ENCODE results near the gene SLC4A3. TPM values are rescaled to one million over a fixed set of nuclear protein-coding genes. Genes with fewer than 3 reads are reported as not detected.

SLC4A3 gene
- total RNA-seq, 6 experiments from 2014 or later = 0.14 to 0.42 (median 0.27) TPM; not detected in 1

DNA sequence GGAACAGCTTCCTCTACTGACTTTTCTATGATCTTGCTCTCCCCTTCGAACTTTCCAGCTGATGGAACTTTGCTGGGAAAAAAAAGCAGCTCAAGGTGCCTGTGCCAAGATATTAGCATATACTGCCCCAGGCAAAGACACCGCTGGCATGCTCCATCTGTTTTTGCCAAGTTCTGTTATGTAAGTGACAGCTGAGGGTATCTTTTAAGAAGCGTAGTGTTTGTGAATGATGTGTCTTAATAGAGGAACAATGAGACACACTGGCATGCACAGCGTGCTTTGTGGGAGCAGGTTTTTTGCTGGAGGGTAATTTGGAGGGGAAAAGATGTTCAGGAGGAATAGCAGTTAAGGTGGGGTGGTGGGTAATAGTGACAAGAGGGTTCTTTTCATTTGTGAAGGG is 47.8 kb downstream of the SLC4A3 start:
- intact Hi-C loops (cut with DNase I) = no loop called here
- 73% methylated on average over 4 of the region's 4 CpGs for WGBS (ENCODE audit: insufficient coverage, low coverage, low lambda C conversion rate, missing lambda C conversion rate)

DNA sequence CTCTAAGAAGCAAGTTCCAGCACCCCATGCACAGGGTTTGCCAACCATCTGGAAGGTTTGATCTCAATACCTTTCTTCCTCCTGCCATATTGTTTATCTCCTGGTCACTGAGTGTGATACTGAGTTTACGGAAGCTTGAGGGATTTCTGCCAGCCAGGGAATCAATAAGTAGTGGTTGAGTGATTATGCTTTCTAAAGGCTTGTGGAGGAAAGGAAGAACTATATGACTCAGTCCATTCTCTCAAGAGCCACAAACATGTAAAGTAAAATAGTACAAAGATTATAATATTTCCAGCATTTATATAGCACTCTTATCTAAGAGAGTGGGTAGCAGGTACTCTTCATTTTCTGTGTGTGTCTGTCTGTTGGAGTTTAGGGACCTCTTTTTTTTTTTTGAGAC is 49.2 kb downstream of the SLC4A3 start:
- Histone ChIP-seq H3K36me3 (no peaks in the 10 kb centered on the region), H3K27ac (no peak overlapping the region), H3K9me3 (no peaks in the 10 kb centered on the region), H3K27me3 (no peaks in the 10 kb centered on the region), H3K4me1 (no peaks in the 10 kb centered on the region), H3K4me3 (no peak overlapping the region)
- WGBS (ENCODE audit: insufficient coverage, low coverage, low lambda C conversion rate, missing lambda C conversion rate) = 35% methylated on average over 1 of the region's 1 CpG
- TF ChIP-seq POLR2A (IDR thresholded peaks at IDR 0.05) = no peak
- TF ChIP-seq, protein P1, sequence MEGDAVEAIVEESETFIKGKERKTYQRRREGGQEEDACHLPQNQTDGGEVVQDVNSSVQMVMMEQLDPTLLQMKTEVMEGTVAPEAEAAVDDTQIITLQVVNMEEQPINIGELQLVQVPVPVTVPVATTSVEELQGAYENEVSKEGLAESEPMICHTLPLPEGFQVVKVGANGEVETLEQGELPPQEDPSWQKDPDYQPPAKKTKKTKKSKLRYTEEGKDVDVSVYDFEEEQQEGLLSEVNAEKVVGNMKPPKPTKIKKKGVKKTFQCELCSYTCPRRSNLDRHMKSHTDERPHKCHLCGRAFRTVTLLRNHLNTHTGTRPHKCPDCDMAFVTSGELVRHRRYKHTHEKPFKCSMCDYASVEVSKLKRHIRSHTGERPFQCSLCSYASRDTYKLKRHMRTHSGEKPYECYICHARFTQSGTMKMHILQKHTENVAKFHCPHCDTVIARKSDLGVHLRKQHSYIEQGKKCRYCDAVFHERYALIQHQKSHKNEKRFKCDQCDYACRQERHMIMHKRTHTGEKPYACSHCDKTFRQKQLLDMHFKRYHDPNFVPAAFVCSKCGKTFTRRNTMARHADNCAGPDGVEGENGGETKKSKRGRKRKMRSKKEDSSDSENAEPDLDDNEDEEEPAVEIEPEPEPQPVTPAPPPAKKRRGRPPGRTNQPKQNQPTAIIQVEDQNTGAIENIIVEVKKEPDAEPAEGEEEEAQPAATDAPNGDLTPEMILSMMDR (IDR thresholded peaks at IDR 0.05) = no peak
- intact Hi-C loops (cut with DNase I) = no loop called here
- no peak for DNase-seq
- no peak for ATAC-seq

More for the DNA sequence above, 47.8 kb downstream of the SLC4A3 start:
- H3K4me1 ChIP-seq = no peaks in the 10 kb centered on the region
- no peaks in the 10 kb centered on the region for H3K9me3 ChIP-seq
- ATAC-seq (no peak), DNase-seq (no peak)
- no peak overlapping the region for H3K4me3 ChIP-seq
- TF ChIP-seq POLR2A (IDR thresholded peaks at IDR 0.05) = no peak
- TF ChIP-seq, protein P1 (IDR thresholded peaks at IDR 0.05) = no peak
- no peak overlapping the region for H3K27ac ChIP-seq
- no peaks in the 10 kb centered on the region for H3K27me3 ChIP-seq
- no peaks in the 10 kb centered on the region for H3K36me3 ChIP-seq

DNA sequence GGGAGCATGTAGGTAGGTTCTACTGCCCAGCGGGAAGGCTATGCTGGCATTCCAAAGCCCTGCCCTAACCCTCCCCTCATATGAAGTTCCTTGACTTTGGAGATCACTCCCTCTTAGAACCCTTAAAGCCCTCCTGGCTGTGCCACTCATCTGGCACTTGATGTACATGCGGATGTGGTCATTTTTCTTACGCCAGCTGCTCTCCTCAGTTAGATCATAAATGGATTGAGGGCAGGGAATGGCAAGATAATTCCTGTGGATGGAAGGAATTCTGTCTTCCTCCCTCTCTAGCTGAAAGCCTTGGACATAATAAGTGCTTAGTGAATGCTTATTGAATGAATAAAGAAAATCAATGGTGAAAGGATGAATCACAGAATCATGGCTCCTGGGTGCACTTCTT is 51.6 kb downstream of the SLC4A3 start:
- intact Hi-C loops (cut with DNase I) = no loop called here
- WGBS (ENCODE audit: insufficient coverage, low coverage, low lambda C conversion rate, missing lambda C conversion rate) = 90% methylated on average over 3 of the region's 3 CpGs
- no peak overlapping the region for H3K27ac ChIP-seq
- ATAC-seq (no peak), DNase-seq (no peak)
- TF ChIP-seq, protein P1 (IDR thresholded peaks at IDR 0.05) = no peak
- TF ChIP-seq POLR2A (IDR thresholded peaks at IDR 0.05) = no peak
- H3K27me3 ChIP-seq = no peaks in the 10 kb centered on the region
- no peaks in the 10 kb centered on the region for H3K4me1 ChIP-seq
- no peaks in the 10 kb centered on the region for H3K9me3 ChIP-seq
- no peaks in the 10 kb centered on the region for H3K36me3 ChIP-seq
- no peak overlapping the region for H3K4me3 ChIP-seq

DNA sequence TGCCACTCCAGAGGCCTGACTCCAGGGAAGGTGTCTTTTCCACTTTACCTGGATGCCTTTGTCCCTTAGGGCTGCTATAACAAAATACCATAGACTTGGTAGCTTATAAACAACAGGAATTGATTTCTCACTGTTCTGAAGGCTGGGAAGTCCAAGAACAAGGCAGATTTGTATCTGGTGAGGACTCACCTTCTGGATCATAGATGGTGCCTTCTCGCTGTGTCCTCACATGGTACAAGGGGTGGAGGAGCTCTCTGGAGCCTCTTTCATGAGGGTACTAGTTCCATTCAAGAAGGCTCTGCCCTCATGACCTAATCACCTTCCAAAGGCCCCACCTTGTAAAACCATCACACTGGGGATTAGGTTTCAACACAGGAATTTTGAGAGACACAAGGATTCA is 52.1 kb downstream of the SLC4A3 start:
- Histone ChIP-seq H3K9me3 (no peaks in the 10 kb centered on the region), H3K4me1 (no peaks in the 10 kb centered on the region), H3K27me3 (no peaks in the 10 kb centered on the region), H3K36me3 (no peaks in the 10 kb centered on the region), H3K4me3 (no peak overlapping the region), H3K27ac (no peak overlapping the region)
- no CpG with 5 or more reads among the region's 1 CpG for WGBS (ENCODE audit: insufficient coverage, low coverage, low lambda C conversion rate, missing lambda C conversion rate)
- TF ChIP-seq POLR2A (IDR thresholded peaks at IDR 0.05) = no peak
- TF ChIP-seq, protein P1 (IDR thresholded peaks at IDR 0.05) = no peak
- DNase-seq (no peak), ATAC-seq (no peak)
- intact Hi-C loops (cut with DNase I) = no loop called here

All from right lobe of liver (tissue), 6 donors.